Activated T-cell treated with anti-CD3 and anti-CD28 coated beads for 24 hours (primary cell): ENCODE data around the gene ANAPC2.

Experiments used
- DNase-seq: peaks from one replicate; pipeline ENCODE4 v3.0.0-alpha.2; 2020; ENCODE audit warnings: low read depth

Gene ANAPC2

GRCh38 chr9:137173796-137174664 lies 14.3 kb downstream of the ANAPC2 start:
- no peak for DNase-seq

- no peak for DNase-seq
These were observed 15.2 kb downstream of the ANAPC2 start for GRCh38 chr9:137172901-137173795.

- no peak for DNase-seq
These were observed 17.0 kb downstream of the ANAPC2 start for GRCh38 chr9:137171149-137171900.

DNA sequence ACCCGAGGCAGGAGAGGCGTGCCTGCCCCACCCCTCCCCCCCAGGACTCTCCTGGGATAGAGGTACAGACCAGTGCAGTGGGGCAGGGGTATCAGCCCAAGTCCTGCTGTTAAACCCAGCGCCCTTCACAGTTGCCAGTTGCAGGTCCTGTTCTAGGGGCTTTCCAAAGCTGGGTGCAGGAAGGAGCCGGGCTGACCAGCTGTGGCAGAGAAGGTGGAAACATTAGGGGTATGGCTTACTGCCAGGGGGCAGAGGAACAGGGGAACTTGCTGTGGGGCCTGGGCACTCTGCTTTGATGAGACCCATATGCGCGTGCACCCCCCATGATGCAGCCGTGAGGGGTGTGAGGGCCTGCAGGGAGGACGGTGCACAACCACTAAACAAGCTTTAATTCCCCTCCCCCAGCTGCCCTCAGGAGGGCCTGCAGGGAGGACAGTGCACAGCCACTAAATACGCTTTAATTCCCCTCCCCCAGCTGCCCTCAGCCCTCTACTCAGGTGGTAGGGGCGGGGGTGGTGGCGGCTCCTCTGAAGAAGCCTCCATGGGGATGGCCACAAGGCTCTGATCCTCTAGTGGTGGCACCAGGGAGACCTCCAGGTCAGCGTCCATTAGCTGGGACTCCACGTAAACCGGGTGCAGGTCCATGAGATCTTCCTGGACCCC lies 17.7 kb downstream of the ANAPC2 start:
- DNase-seq = no peak

DNA sequence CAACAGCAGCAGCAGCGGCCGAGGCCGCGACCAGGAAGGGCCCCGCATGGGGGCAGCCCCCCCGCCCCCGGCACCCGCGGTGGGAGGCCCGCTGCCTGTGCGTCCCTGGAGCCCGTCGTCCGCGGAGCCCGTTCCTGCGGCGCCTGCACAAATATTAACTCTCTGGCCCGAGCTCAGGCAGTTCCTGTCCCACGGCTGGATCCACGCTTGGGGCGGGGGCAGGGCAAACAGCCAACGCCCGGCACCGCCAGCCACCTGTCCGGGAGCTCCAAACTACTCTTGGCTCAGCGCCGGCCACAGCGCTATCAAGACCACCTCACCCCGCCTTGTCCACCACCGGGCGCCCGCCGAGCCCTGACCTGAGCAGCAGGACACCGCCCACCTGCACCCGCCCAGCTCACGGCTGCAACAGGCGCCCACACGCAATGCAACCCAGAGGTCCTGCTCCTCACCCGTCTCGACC lies 18.4 kb downstream of the ANAPC2 start, which contains the start of gene LRRC26:
TSS of gene LRRC26 (minus strand) at position 156 of the 463 bp plus-strand sequence. CDS start at position 48, 108 bp downstream.
- no peak for DNase-seq

- DNase-seq = no peak
These were observed 19.2 kb downstream of the ANAPC2 start for GRCh38 chr9:137168904-137169856.

DNA sequence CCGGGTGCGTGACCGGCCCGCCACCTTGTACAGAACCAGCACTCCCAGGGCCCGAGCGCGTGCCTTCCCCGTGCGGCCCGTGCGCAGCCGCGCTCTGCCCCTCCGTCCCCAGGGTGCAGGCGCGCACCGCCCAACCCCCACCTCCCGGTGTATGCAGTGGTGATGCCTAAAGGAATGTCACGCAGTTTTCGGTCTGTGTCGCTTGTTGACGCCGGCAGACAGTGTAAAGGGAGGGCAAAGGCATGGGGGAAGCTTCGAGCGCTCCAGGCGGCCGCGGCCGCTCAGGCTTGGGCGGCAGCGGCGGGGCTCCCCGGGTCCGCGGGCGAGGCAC lies 19.8 kb downstream of the ANAPC2 start:
- no peak for DNase-seq

- DNase-seq = no peak
These were observed 20.4 kb downstream of the ANAPC2 start for GRCh38 chr9:137167747-137168572.

- DNase-seq = no peak
These were observed 21.0 kb downstream of the ANAPC2 start for GRCh38 chr9:137167277-137167746.

DNA sequence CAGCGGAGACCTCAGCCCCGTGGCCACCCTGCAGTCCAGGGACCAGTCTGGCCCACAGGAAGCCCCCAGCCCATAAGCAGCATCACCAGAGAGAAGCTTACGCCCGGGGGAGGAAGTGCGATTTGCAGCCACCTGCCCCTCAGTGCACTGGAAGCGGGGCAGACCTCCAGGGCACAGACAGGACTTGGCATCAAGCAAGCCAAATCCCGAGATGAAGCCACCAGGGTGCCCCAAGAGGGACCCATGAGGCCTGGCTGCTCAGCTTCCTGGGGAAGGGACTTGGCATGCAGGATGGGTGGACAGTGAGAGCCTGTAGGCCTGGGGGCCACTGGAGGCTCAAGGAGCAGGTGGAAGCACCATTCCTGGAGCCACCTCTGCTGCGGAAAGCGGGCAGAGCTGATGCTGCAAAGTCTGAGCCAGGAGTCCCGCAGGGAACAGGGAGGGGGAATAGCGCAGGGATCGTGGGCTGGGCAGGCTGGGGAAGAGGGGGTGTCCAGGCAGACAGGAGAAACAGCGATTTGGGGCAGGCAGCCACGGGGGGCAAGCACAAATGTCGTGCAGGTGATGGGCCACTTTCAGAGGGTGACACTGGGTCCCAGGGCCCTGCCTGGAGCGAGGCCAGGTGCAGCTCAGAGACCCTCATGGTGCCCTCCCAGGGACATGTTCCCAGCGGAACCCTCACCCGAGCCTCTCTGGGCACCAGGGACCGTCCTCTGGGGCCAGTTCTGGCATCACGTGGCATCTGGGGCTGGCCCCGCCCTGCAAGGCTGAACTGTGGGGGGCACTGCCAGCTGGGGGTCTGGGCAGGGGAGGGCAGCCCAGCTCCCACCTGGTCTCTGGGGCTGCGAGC lies 21.8 kb downstream of the ANAPC2 start:
- no peak for DNase-seq

GRCh38 chr9:137165250-137165836 lies 23.0 kb downstream of the ANAPC2 start:
- no peak for DNase-seq

DNA sequence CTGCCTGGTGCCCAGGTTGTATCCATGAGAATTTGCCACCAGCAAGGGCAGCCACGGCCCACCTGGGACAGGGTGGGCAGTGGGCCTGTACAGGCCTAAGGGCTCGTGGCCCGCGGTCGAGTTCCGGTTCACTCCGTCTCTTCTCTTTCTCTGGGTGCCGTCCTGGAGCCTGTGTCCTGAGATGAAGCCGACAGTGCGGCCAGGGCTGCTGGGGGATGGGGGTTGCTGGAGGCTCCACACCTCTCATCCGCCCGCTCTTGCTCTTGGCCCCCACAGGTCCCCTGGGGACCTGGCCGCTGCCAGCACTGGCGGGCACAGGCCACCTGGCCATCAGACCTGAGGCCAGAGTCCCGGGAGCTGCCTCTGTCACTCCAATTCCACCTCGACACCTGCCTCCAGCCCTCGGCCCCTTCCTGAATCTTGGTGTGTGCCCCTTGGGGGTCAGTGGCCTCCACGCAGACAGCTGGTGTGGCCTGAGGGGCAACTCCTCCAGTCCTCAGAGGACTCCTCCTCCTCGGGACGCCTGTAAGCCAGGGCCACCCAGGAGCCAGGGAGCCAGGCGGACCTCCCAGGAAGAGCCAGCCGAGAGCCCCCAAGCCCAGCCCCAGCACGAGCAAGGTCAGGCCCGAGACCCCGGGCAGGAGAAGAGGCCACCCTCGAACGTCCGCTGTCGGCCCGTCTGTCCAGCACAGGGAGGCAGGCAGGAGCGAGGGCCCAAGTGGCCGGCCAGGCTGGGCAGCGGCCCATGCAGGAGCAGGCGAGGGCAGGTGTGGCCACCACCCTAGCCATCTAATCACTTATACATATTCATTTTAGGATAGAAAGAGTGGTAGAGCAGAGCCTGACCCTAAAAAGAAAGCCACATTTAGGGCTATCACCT lies 23.8 kb downstream of the ANAPC2 start:
- DNase-seq = no peak

GRCh38 chr9:137163805-137164204 lies 24.6 kb downstream of the ANAPC2 start:
- DNase-seq = no peak

GRCh38 chr9:137163365-137163715 lies 25.0 kb downstream of the ANAPC2 start:
- no peak for DNase-seq

- no peak for DNase-seq
These were observed 25.6 kb downstream of the ANAPC2 start for GRCh38 chr9:137162505-137163364.
